ENCODE measurements around the gene RALY. TPM values are rescaled to one million over a fixed set of nuclear protein-coding genes. Genes with fewer than 3 reads are reported as not detected.
A peak's percentile ranks its signal among the peaks of the same experiment; 100 is the strongest.

RALY gene
- total RNA-seq, 2 donors from 2014 or later = 136 to 182 TPM

DNA sequence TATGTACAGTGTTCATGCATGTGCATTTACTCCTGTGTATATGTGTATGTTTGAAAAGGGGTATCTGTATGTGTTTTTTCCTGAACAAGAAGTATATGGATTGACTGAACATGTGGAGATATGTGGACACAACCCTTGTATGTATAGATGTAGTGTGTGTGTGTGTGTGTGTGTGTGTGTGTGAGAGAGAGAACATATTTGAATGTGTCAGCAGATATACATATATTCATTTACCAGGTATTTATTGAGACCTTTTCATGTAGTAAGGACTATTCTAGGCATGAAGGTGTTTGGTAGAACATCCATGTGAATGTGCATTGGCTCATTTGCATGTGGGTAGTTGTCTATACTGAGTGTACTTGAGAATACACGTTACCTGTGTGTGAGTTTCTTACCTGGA is 79.1 kb downstream of the RALY start:
- Histone ChIP-seq H3K9ac (ENCODE audit: extremely low read depth, low read length, poor library complexity, severe bottlenecking) (no peak overlapping the region), H3K4me3 (ENCODE audit: low read length) (no peak overlapping the region), H3K27me3 (ENCODE audit: control insufficient read depth, insufficient read depth, low read length, poor library complexity, severe bottlenecking) (no peaks in the 10 kb centered on the region), H3K27ac (ENCODE audit: low read depth, low read length) (no peak overlapping the region), H3K36me3 (ENCODE audit: control insufficient read depth, insufficient read depth, low read length) (peaks cover 38% of the 10 kb centered on the region), H3K4me1 (ENCODE audit: control insufficient read depth, insufficient read depth, low read length) (peaks cover 7% of the 10 kb centered on the region), H3K9me3 (ENCODE audit: control insufficient read depth, low read length) (no peaks in the 10 kb centered on the region)
- Mint-ChIP-seq H3K36me3 (ENCODE audit: low read depth) (peaks cover 38% of the 10 kb centered on the region), H3K4me3 (no peak overlapping the region), H3K27me3 (ENCODE audit: insufficient read depth) (no peaks in the 10 kb centered on the region), H3K9me3 (no peaks in the 10 kb centered on the region), H3K27ac (no peak overlapping the region), H3K4me1 (peaks cover 21% of the 10 kb centered on the region)
- no peak for TF ChIP-seq CTCF (conservative IDR thresholded peaks at IDR 0.05)
- no peak for DNase-seq
- WGBS, 2 experiments (ENCODE audit: insufficient coverage in 1 of 2, insufficient read length in 1 of 2) = 90 to 100% methylated on average over 1 of the region's 1 CpG

DNA sequence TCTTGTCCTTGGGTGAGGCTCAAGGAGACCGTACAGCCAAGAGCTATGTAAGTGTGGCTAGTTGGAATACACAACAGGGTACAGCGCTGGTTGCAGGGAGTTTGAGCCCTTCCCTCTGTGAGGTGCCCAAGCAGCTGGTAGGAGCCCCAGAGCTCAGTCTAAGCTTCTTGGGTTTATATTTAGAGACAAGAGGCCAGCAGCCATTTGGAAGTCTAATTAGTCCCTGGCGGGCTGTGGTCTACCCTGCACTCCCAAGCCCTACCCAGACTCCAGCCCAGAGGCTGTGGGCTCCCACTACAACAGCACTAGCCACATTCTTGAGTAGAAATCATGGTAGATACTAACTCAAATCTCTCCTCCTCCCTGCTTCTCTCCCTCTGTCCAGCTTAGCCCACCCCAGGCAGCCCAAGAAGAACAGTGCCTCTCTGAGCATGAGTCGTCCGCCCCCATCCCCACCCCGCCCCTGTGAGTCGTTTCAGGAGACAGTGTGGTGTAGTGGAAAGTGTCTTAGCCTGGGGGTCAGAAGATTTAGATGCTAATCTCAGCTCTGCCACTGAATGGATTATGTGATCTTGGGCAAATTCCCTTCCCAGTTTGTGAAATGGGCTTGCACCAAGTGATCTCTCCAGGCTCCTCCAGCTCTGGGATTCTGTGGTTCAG is 80.5 kb downstream of the RALY start:
- no peaks in the 10 kb centered on the region for H3K9me3 ChIP-seq (ENCODE audit: control insufficient read depth, low read length)
- no peak for TF ChIP-seq CTCF (conservative IDR thresholded peaks at IDR 0.05)
- Mint-ChIP-seq H3K4me1 (peaks cover 7% of the 10 kb centered on the region), H3K27ac (peak overlapping the region; percentile 45), H3K27me3 (ENCODE audit: insufficient read depth) (no peaks in the 10 kb centered on the region), H3K9me3 (no peaks in the 10 kb centered on the region), H3K36me3 (ENCODE audit: low read depth) (peaks cover 46% of the 10 kb centered on the region), H3K4me3 (no peak overlapping the region)
- H3K4me1 ChIP-seq (ENCODE audit: control insufficient read depth, insufficient read depth, low read length) = no peaks in the 10 kb centered on the region
- DNase-seq = no peak
- 87 to 100% methylated on average over 2 to 7 of the region's 7 CpGs for WGBS, 2 experiments (ENCODE audit: insufficient coverage in 1 of 2, insufficient read length in 1 of 2)
- H3K27ac ChIP-seq (ENCODE audit: low read depth, low read length) = no peak overlapping the region
- H3K4me3 ChIP-seq (ENCODE audit: low read length) = no peak overlapping the region
- no peak overlapping the region for H3K9ac ChIP-seq (ENCODE audit: extremely low read depth, low read length, poor library complexity, severe bottlenecking)
- H3K36me3 ChIP-seq (ENCODE audit: control insufficient read depth, insufficient read depth, low read length) = peaks cover 51% of the 10 kb centered on the region
- H3K27me3 ChIP-seq (ENCODE audit: control insufficient read depth, insufficient read depth, low read length, poor library complexity, severe bottlenecking) = no peaks in the 10 kb centered on the region

DNA sequence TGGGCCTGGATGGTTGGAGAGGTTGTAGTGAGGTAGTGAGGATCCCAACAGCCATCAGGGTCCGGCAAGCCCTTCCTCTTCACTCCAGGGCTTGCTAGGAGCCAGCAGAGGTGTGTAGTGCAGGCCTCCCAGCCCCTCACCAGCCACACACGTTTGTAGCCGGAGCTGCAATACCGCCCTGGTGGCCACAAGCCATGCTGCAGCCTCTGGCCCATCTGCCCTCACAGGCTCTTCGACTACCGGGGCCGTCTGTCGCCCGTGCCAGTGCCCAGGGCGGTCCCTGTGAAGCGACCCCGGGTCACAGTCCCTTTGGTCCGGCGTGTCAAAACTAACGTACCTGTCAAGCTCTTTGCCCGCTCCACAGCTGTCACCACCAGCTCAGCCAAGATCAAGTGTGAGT is 81.9 kb downstream of the RALY start:
- Histone ChIP-seq H3K27me3 (ENCODE audit: control insufficient read depth, insufficient read depth, low read length, poor library complexity, severe bottlenecking) (no peaks in the 10 kb centered on the region), H3K36me3 (ENCODE audit: control insufficient read depth, insufficient read depth, low read length) (peaks cover 66% of the 10 kb centered on the region), H3K4me3 (ENCODE audit: low read length) (no peak overlapping the region), H3K27ac (ENCODE audit: low read depth, low read length) (no peak overlapping the region), H3K9me3 (ENCODE audit: control insufficient read depth, low read length) (no peaks in the 10 kb centered on the region), H3K4me1 (ENCODE audit: control insufficient read depth, insufficient read depth, low read length) (no peaks in the 10 kb centered on the region), H3K9ac (ENCODE audit: extremely low read depth, low read length, poor library complexity, severe bottlenecking) (no peak overlapping the region)
- Mint-ChIP-seq H3K4me3 (no peak overlapping the region), H3K4me1 (peaks cover 2% of the 10 kb centered on the region), H3K27me3 (ENCODE audit: insufficient read depth) (no peaks in the 10 kb centered on the region), H3K9me3 (no peaks in the 10 kb centered on the region), H3K27ac (peak overlapping the region; percentile 69), H3K36me3 (ENCODE audit: low read depth) (peaks cover 49% of the 10 kb centered on the region)
- peak; percentile 70 for TF ChIP-seq CTCF (conservative IDR thresholded peaks at IDR 0.05)
- DNase-seq = peak; percentile 75
- WGBS, 2 experiments (ENCODE audit: insufficient coverage in 1 of 2, insufficient read length in 1 of 2) = 95 to 97% methylated on average over 15 to 16 of the region's 16 CpGs

Data from endodermal cell (in vitro differentiated cells).